GM19324 (cell line): ENCODE measurements around the gene M1AP.
A peak's percentile ranks its signal among the peaks of the same experiment; 100 is the strongest.

Experiments
- ATAC-seq: cut with Tn5 transposase; IDR thresholded peaks from one replicate; pipeline ENCODE4 v1.9.1; 2021; ENCODE audit warnings: mild to moderate bottlenecking, moderate library complexity; ENCODE audit not compliant: unreplicated experiment, low FRiP score

M1AP gene, protein sequence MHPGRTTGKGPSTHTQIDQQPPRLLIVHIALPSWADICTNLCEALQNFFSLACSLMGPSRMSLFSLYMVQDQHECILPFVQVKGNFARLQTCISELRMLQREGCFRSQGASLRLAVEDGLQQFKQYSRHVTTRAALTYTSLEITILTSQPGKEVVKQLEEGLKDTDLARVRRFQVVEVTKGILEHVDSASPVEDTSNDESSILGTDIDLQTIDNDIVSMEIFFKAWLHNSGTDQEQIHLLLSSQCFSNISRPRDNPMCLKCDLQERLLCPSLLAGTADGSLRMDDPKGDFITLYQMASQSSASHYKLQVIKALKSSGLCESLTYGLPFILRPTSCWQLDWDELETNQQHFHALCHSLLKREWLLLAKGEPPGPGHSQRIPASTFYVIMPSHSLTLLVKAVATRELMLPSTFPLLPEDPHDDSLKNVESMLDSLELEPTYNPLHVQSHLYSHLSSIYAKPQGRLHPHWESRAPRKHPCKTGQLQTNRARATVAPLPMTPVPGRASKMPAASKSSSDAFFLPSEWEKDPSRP

DNA sequence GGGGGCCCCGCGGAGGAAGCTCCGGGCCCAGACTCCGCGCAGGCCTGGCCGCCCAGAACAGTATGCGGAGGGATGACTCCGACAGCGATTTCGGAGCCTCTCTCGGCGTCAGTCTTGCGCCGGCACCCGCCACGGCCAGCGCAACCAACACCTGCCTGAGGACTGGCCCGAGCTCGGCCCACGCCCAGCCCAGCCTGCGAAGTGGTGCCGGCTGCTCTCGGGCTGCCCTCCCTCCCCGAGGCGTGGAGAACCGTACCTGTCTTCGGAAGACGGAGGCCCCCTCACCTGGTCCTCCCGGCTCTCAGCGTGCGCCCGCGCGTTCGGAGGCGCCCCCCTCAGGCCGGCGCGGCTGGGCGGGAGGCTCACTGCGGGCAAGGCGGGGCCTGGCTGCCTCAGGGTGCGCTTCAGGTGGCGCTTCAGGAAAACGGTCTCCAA lies at the start of gene M1AP:
M1AP (minus strand) TSS at position 322 of the 435 bp plus-strand sequence. CDS start 8,055 bp downstream, outside the sequence.
- no peak for ATAC-seq

DNA sequence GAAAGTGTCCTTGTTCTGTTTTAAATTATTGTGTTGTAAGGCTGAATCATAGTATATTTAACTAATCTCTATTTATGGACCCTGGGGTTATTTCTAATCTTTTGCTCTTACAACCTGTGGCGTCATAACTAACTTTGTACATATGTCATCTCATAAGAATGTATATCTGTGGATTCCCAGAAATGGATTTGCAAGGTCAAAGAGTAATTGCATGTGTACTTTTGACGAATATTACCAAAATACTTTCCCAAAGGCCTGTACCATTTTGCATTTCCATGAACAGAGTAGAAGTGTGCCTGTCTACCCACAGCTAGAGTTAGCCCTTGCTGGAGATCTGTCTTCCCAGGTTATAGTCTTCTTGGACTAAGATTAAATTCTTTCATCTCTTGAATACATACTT lies 48.7 kb upstream of the M1AP start:
- ATAC-seq, result no peak

GRCh38 chr2:74695663-74696062 lies 47.5 kb upstream of the M1AP start:
- ATAC-seq, result no peak

- ATAC-seq, result no peak
Observed at GRCh38 chr2:74694281-74694680, 46.2 kb upstream of the M1AP start.

GRCh38 chr2:74693668-74694067 lies 45.5 kb upstream of the M1AP start:
- no peak for ATAC-seq

- no peak for ATAC-seq
Observed at GRCh38 chr2:74693213-74693612, 45.1 kb upstream of the M1AP start.

DNA sequence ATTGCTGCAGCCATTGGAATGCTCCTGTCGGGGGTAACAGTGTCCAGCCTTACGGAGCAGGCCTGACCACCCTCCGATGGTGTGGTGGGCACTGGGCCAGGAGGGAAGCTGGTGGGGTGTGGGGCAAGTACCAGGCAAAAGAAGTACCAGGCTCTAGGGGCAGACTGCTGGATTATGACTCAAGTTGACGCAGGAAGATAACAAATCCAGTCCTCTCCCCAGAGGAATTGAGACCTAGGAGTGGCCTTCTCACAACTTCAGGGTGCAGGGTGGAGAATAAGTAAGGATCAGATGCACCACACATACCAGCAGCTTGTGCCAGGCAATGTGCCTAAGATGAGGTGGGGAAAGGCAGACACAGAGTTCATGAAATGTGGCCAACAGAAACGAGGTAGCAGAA lies 43.8 kb upstream of the M1AP start:
- no peak for ATAC-seq

- peak; percentile 71 for ATAC-seq
Observed at GRCh38 chr2:74690571-74690970, 42.4 kb upstream of the M1AP start.

DNA sequence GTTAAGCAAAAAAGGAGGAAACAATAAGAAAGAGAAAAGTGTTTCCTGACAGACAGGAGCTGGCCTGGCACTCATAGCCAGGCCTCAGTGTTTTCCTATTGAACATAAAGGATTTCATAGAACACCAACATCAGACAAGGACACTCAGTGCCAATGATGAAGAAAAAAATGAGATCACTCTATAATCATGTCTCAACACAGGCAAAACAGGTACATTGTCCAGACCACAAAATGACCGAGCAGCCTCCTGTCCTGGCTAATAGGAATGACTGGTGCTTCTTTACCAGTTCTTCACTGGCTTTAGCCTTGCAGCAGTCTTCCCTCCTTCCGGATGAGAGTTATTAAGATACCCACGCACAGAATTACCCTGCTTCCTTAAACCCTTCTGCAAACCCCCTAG lies 41.5 kb upstream of the M1AP start:
- no peak for ATAC-seq

- no peak for ATAC-seq
Observed at GRCh38 chr2:74688881-74689280, 40.8 kb upstream of the M1AP start.

- ATAC-seq, result no peak
Observed at GRCh38 chr2:74685408-74685807, 37.3 kb upstream of the M1AP start.

GRCh38 chr2:74682501-74682900 lies 34.4 kb upstream of the M1AP start:
- ATAC-seq, result no peak

GRCh38 chr2:74679615-74680014 lies 31.5 kb upstream of the M1AP start:
- no peak for ATAC-seq

GRCh38 chr2:74676331-74676730 lies 28.2 kb upstream of the M1AP start:
- no peak for ATAC-seq

- no peak for ATAC-seq
Observed at GRCh38 chr2:74675090-74675489, 27.0 kb upstream of the M1AP start.

DNA sequence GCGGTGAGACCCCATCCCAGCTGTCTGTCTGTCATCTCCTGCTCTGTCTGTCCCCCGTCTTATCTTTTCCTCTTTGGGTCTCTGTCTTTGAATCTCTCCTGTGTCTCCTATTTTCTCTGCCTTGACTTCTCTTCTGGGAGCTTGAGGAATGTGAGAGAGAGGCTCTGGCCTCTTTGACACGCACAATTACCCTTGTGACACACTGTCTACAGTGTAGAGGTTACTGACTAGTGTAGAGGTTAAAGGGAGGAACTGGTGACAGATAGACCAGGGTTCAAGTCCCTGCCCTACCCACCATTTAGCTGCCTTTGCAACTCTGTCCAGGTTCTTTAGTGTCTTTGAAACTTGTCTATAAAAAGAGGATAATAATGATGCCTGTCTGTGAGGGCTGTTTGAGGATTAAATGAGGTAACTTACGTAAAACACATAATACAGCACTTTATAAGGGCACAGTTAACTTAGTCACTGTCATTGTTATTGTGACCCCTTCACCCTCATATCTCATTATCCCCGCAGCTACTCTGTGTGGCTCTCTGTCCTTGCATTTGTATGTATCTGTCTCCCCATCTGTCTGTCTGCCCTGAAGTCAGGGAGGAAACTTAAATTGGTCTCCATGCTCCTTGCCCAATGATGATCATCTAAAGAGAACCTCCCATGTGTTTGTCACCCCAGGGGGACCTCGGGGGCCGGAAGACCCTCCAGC lies 25.8 kb upstream of the M1AP start:
- ATAC-seq, result no peak

DNA sequence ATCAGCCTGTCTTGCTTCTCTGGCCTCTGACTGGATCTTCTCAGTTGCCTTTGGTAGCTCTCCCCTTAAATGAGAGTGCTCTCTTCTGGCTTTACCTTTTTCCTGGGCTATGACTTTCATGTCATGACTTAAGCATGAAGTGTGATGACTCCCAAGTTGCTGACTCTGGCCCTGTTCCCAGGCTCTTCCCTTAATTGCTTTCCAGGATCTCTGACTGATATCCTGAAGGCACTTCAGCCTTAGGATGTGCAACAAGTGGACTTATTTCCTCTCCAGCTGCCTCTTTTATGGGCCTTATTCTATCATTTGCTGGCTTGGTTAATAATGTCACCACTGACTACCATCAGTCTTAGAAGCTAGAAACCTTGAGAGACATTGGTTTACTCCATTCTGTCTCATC lies 23.3 kb upstream of the M1AP start:
- ATAC-seq, result no peak

DNA sequence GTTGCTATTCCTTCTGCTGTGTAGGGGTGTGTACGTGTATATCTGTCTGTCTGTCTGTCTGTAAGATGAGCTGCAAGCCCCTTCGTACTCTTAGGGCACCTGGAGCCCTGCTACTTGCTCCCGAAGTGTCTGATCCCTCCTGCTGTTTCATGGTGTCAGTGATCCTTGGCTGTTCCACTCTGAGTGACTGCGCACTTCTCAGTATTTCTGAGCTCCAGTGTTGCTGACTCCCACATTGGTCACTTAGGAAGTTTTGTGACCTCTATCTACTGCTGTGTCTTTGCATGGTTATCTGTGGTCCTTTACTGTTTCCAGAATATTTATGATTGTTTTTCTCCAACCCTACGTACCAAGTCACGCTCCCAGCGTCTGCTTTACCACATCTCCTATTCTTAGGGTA lies 22.1 kb upstream of the M1AP start:
- no peak for ATAC-seq

DNA sequence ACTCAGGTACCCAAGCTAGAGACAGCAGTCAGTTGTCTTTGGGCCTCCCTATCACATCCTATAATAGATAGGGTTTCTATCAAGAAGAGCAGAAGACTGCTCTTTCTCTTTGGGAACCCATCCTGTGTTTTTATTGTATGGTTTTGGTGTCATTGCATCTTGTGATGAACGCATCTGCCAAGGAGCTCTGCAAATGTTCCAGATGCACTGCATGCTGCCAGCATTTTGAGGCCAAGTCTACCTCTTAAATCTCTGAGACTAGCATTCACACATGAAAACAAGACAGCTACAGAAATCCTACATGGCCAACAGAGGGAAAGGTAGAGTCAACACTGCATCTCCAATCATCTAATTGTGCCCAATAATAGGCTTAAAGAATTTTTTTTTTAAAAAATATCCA lies 20.0 kb upstream of the M1AP start:
- no peak for ATAC-seq

- no peak for ATAC-seq
Observed at GRCh38 chr2:74659462-74659861, 11.3 kb upstream of the M1AP start.

- no peak for ATAC-seq
Observed at GRCh38 chr2:74658516-74658915, 10.4 kb upstream of the M1AP start.

DNA sequence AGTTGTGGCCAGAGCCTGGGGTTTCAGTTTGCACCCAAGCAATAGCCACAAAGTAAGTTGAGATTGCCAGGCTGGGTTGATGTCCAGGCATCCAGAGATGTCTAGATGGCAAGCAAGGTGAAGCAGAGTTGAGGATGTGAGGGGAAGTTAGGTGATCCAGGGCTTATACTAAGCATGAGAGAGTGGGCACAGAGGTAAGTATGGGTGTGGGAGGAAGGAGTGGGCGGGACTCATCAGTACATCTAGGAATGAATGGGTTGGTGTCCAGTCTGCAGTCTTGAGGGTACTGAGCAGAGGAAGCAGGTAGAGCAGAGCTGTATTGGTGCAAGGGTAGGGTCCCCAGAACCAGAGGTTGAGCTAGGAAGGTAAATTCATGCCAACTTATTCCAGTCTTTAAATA lies 7.4 kb upstream of the M1AP start:
- no peak for ATAC-seq
